C4-2B (cell line): Measurements from ENCODE around the gene GID8.

Experiments
- CTCF ChIP-seq: fragments of 450-650 bp; conservative IDR thresholded peaks from 2 replicates; pipeline ENCODE4 v1.5.1; 2017; ENCODE audit warnings: mild to moderate bottlenecking
- ZFX ChIP-seq: fragments of 450-650 bp; IDR thresholded peaks from 2 replicates; pipeline ENCODE4 v1.6.1; 2017

GRCh38 chr20:62980380-62980960 is 42.5 kb downstream of the GID8 start:
- TF ChIP-seq CTCF (no peak), ZFX (no peak)
